Naive B cell (primary cell): Measurements from ENCODE around the gene SDK1. TPM values are rescaled to one million over a fixed set of nuclear protein-coding genes. Genes with fewer than 3 reads are reported as not detected.

Experiments
- ATAC-seq, 2 donors: fragments of 150-1000 bp; cut with Tn5 transposase; 2 replicates each; pipeline ENCODE4 v1.10.0; 2021; ENCODE audit warnings: low read depth in 2 of 2, mild to moderate bottlenecking in 2 of 2, moderate library complexity in 2 of 2
- DNase-seq: peaks from one replicate; pipeline ENCODE4 v3.0.0; 2022
- H3K27ac Mint-ChIP-seq, 6 donors: one replicate each; pipeline ENCODE4 v1.8.0; 2020 to 2022; ENCODE audit warnings: mild to moderate bottlenecking in 6 of 6, mixed read lengths in 6 of 6, moderate library complexity in 5 of 6, inconsistent platforms in 2 of 6
- H3K27me3 Mint-ChIP-seq, 3 donors: one replicate each; pipeline ENCODE4 v1.8.0; 2021 to 2022; ENCODE audit warnings: mixed read lengths in 3 of 3, mild to moderate bottlenecking in 1 of 3
- H3K36me3 Mint-ChIP-seq, 2 donors: one replicate each; pipeline ENCODE4 v1.8.0; 2020 to 2022; ENCODE audit warnings: mixed read lengths in 2 of 2, inconsistent platforms in 1 of 2, mild to moderate bottlenecking in 1 of 2
- H3K4me1 Mint-ChIP-seq, 3 donors: one replicate each; pipeline ENCODE4 v1.8.0; 2020 to 2022; ENCODE audit warnings: mixed read lengths in 3 of 3, inconsistent platforms in 1 of 3, mild to moderate bottlenecking in 1 of 3, moderate library complexity in 1 of 3
- H3K4me3 Mint-ChIP-seq, 8 donors: one replicate each; pipeline ENCODE4 v1.8.0; 2020 to 2022; ENCODE audit warnings: mild to moderate bottlenecking in 8 of 8, mixed read lengths in 8 of 8, moderate library complexity in 8 of 8, inconsistent platforms in 2 of 8
- H3K9me3 Mint-ChIP-seq, 7 donors: one replicate each; pipeline ENCODE4 v1.8.0; 2020 to 2022; ENCODE audit warnings: mixed read lengths in 7 of 7, mild to moderate bottlenecking in 5 of 7, inconsistent platforms in 2 of 7, moderate library complexity in 1 of 7
- polyA plus RNA-seq, 6 donors: library from polyadenylated mRNA; unstranded; fragments of 300-500 nt; fragmentation: Illumina TruSeq; gene quantifications; one replicate each; pipeline ENCODE4 v1.2.3, GENCODE V29; 2021; ENCODE audit warnings: low read depth in 6 of 6

Gene SDK1
- polyA plus RNA-seq, 6 donors from 2014 or later, result 0.15 to 0.60 (median 0.38) TPM; not detected in 2

DNA sequence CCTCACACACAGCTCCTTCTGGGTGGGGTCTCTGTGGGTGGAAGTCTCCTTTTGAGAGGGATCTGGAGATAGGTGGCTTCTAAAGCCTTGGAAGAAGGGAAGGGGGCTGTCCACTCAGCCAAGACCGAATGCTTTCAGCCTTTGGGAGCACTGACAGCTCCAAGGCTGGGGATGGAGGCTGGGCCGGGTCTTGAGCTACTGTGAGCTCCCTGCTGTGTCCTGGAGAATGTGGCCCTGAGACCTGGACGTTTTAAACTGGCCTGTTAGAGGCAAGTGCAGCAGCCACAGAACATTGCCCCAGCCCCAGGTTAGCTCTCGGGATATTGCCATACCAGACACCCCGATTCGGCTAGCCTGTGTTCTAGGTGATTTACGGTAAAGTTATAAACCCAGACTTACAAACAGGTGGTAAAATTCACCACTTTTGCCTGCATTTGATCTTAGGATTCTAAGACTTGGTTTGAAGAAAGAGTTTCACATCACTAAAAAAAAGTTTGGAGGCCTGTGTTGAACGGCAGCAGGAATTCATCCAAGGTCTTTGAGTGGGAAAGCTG lies 832.5 kb downstream of the SDK1 start:
- no peak overlapping the region for H3K27ac Mint-ChIP-seq
- ATAC-seq (no peak), DNase-seq (no peak)
- H3K9me3 Mint-ChIP-seq, result no peaks in the 10 kb centered on the region
- no peak overlapping the region for H3K4me3 Mint-ChIP-seq
- no peaks in the 10 kb centered on the region for H3K4me1 Mint-ChIP-seq
- H3K36me3 Mint-ChIP-seq, result no peaks in the 10 kb centered on the region
- no peaks in the 10 kb centered on the region for H3K27me3 Mint-ChIP-seq

GRCh38 chr7:4134204-4134603 lies 833.2 kb downstream of the SDK1 start:
- no peak overlapping the region for H3K4me3 Mint-ChIP-seq
- ATAC-seq (no peak), DNase-seq (no peak)
- no peaks in the 10 kb centered on the region for H3K4me1 Mint-ChIP-seq
- no peaks in the 10 kb centered on the region for H3K27me3 Mint-ChIP-seq
- no peaks in the 10 kb centered on the region for H3K9me3 Mint-ChIP-seq
- no peaks in the 10 kb centered on the region for H3K36me3 Mint-ChIP-seq
- peak overlapping the region in 1 of 6 donors; percentile 44 for H3K27ac Mint-ChIP-seq

GRCh38 chr7:4134631-4135030 lies 833.6 kb downstream of the SDK1 start:
- no peaks in the 10 kb centered on the region for H3K27me3 Mint-ChIP-seq
- no peak overlapping the region for H3K4me3 Mint-ChIP-seq
- no peaks in the 10 kb centered on the region for H3K9me3 Mint-ChIP-seq
- H3K36me3 Mint-ChIP-seq, result no peaks in the 10 kb centered on the region
- H3K4me1 Mint-ChIP-seq, result no peaks in the 10 kb centered on the region
- no peak overlapping the region for H3K27ac Mint-ChIP-seq
- ATAC-seq (no peak), DNase-seq (no peak)

DNA sequence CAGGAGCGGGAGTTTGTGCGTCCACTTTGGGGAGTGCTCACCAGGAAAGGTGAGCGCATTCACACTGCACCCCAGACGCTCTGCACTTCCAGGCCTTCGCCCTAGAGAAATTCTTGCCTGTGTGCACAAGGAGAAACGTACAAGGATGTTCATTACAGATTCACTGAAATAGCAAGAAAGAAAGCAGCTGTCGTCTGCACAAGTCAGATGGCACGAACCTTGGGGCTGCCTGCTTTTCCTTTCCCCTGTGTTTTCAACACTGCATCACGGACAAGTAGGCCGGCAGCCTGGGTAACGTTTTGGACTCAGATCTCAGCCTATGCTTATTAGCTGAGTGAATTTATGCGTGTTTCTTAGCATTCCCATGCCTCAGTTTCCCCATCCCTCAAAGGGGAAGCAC lies 834.2 kb downstream of the SDK1 start:
- no peaks in the 10 kb centered on the region for H3K27me3 Mint-ChIP-seq
- no peak overlapping the region for H3K27ac Mint-ChIP-seq
- no peak for ATAC-seq

GRCh38 chr7:4136036-4136435 lies 835.0 kb downstream of the SDK1 start:
- DNase-seq, result no peak
- peaks cover 0 to 1% (median 0%) of the 10 kb centered on the region in 3 donors for H3K4me1 Mint-ChIP-seq
- no peaks in the 10 kb centered on the region for H3K36me3 Mint-ChIP-seq
- H3K4me3 Mint-ChIP-seq, result no peak overlapping the region
- ATAC-seq, result no peak
- H3K9me3 Mint-ChIP-seq, result no peaks in the 10 kb centered on the region
- H3K27ac Mint-ChIP-seq, result no peak overlapping the region
- no peaks in the 10 kb centered on the region for H3K27me3 Mint-ChIP-seq

More for the DNA sequence above, 834.2 kb downstream of the SDK1 start:
- H3K9me3 Mint-ChIP-seq, result no peaks in the 10 kb centered on the region
- H3K4me1 Mint-ChIP-seq, result no peaks in the 10 kb centered on the region
- H3K4me3 Mint-ChIP-seq, result no peak overlapping the region
- H3K36me3 Mint-ChIP-seq, result no peaks in the 10 kb centered on the region
- DNase-seq, result no peak

DNA sequence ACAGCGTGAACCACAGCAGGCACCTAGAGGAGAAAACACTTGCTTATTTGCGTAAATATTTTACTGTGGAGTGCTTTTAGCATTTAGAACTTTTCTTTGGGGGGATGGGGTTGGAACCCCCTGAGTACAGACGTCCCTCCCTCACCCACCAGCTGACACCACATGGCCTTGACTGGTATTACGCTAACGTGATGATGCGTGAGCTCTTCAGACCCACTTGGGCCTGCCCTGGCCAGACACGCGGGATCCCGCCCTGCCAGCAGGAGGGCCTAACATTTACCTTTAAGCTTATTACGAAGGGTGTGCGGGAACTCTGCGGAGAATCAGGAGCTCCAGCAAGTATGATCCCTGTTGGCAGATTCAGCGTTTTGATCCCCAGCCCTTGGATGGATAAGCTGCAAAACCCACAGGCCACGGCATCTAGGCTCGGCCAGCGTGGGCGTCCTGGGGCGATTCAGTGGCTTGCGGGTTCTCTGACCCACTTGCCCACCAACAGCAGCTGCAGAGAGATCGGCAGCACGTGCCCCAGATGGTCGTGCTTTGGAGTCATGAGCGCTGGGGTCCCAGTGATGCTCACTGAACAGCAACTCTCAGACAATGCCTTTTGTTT lies 835.6 kb downstream of the SDK1 start:
- no peaks in the 10 kb centered on the region for H3K27me3 Mint-ChIP-seq

DNA sequence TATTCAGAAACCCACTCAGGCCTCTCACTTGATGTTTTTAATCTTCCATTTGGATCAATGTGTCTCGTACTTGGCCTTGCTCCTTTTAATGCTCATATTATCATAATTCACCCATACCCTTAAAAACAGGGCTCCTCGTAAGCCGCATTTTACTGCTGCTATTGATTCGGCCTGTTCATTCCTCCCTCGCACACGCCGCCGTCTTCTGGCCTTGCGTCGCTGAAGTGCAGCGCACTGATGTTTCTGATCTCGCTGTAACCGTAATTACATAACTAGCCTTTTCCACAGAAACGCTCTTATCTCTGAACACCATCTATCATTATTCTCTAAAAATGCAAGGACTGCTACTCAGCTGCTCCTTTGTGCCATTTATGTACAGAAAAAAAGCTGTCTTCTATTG lies 836.5 kb downstream of the SDK1 start:
- peaks cover 0 to 1% (median under 1%) of the 10 kb centered on the region in 3 donors for H3K27me3 Mint-ChIP-seq

More for the DNA sequence above, 835.6 kb downstream of the SDK1 start:
- H3K9me3 Mint-ChIP-seq, result no peaks in the 10 kb centered on the region
- DNase-seq, result no peak
- no peak overlapping the region for H3K27ac Mint-ChIP-seq
- ATAC-seq, result no peak
- H3K4me1 Mint-ChIP-seq, result peaks cover 0 to 1% (median 0%) of the 10 kb centered on the region in 3 donors
- H3K4me3 Mint-ChIP-seq, result no peak overlapping the region
- no peaks in the 10 kb centered on the region for H3K36me3 Mint-ChIP-seq

GRCh38 chr7:4138866-4139265 lies 837.8 kb downstream of the SDK1 start:
- no peaks in the 10 kb centered on the region for H3K9me3 Mint-ChIP-seq
- H3K27ac Mint-ChIP-seq, result peak overlapping the region in 1 of 6 donors; percentile 67
- H3K36me3 Mint-ChIP-seq, result no peaks in the 10 kb centered on the region
- peaks cover 3 to 14% (median 12%) of the 10 kb centered on the region in 3 donors for H3K27me3 Mint-ChIP-seq
- ATAC-seq (no peak), DNase-seq (no peak)
- no peak overlapping the region for H3K4me3 Mint-ChIP-seq
- H3K4me1 Mint-ChIP-seq, result peaks cover 0 to 1% (median 0%) of the 10 kb centered on the region in 3 donors

More for the DNA sequence above, 836.5 kb downstream of the SDK1 start:
- DNase-seq (no peak), ATAC-seq (no peak)
- H3K4me3 Mint-ChIP-seq, result no peak overlapping the region
- no peaks in the 10 kb centered on the region for H3K36me3 Mint-ChIP-seq
- peaks cover 0 to 1% (median 0%) of the 10 kb centered on the region in 3 donors for H3K4me1 Mint-ChIP-seq
- H3K9me3 Mint-ChIP-seq, result no peaks in the 10 kb centered on the region
- H3K27ac Mint-ChIP-seq, result no peak overlapping the region

DNA sequence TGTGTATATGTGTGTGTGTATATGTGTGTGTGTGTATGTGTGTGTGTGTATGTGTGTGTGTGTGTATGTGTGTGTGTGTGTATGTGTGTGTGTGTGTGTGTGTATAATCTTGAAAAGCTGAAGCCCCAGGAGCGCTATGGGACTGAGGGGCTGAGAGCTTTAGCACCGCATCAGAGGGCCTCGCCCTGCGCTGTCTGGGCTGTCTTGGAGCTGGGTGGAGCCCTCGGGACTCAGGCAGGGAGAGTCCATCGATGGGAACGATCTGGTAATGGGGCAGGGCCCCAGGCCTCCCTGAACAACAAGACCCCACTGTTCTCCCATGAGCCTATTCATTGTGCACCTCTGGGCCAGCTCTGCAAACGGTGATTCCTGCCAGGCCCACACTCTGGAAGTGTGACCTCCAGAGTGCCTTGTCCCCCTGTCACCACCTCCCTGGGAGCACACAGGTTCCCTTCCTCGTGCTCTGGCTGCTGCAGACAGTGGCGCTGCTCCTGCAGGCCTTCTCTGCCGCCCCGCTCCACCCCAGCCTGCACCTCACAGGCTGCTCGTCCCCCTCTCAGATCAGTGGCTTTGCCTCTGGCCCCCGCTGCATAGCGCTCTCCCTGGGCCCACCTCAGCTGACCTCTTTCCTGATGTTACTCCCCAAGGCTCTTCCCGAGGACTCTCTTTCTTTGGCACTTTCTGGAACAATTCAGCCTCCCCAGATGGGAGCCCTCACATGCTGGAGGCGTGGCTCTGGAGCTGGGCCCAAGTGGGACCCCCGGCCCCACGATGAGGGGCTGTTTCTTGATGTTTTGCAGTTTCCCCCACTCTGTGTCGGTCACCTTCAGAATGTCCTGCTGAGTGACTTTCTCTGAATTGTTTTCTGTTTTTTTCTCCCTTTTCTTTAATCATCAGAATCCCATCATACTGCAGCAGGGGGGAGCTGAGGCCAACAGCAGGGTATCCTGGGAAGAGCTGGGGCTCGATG lies 838.9 kb downstream of the SDK1 start:
- DNase-seq (no peak), ATAC-seq (no peak)
- H3K9me3 Mint-ChIP-seq, result no peaks in the 10 kb centered on the region
- H3K36me3 Mint-ChIP-seq, result no peaks in the 10 kb centered on the region
- H3K27me3 Mint-ChIP-seq, result peaks cover 3 to 25% (median 23%) of the 10 kb centered on the region in 3 donors
- peak overlapping the region in 1 of 8 donors; percentile 52 for H3K4me3 Mint-ChIP-seq
- peak overlapping the region in 2 of 6 donors; percentile 4 to 53 for H3K27ac Mint-ChIP-seq
- H3K4me1 Mint-ChIP-seq, result peaks cover 3 to 8% (median 7%) of the 10 kb centered on the region in 3 donors

GRCh38 chr7:4140933-4141332 lies 839.9 kb downstream of the SDK1 start:
- Mint-ChIP-seq H3K27ac (no peak overlapping the region), H3K4me1 (peaks cover 3 to 12% (median 10%) of the 10 kb centered on the region in 3 donors), H3K27me3 (peaks cover 4 to 32% (median 29%) of the 10 kb centered on the region in 3 donors), H3K36me3 (no peaks in the 10 kb centered on the region), H3K9me3 (no peaks in the 10 kb centered on the region), H3K4me3 (no peak overlapping the region)
- no peak for DNase-seq
- ATAC-seq, result no peak

GRCh38 chr7:4143006-4143405 lies 842.0 kb downstream of the SDK1 start:
- Mint-ChIP-seq H3K27ac (no peak overlapping the region), H3K9me3 (peaks cover 0 to 3% (median 0%) of the 10 kb centered on the region in 7 donors), H3K27me3 (peaks cover 11 to 42% (median 29%) of the 10 kb centered on the region in 3 donors), H3K4me1 (peaks cover 7 to 19% (median 10%) of the 10 kb centered on the region in 3 donors), H3K4me3 (peak overlapping the region in 1 of 8 donors; percentile 35), H3K36me3 (no peaks in the 10 kb centered on the region)
- ATAC-seq, result no peak
- DNase-seq, result no peak

GRCh38 chr7:4143511-4144171 lies 842.6 kb downstream of the SDK1 start:
- Mint-ChIP-seq H3K4me1 (peaks cover 7 to 19% (median 10%) of the 10 kb centered on the region in 3 donors), H3K4me3 (no peak overlapping the region), H3K36me3 (no peaks in the 10 kb centered on the region), H3K27ac (no peak overlapping the region), H3K9me3 (peaks cover 0 to 3% (median 0%) of the 10 kb centered on the region in 7 donors), H3K27me3 (peaks cover 11 to 42% (median 29%) of the 10 kb centered on the region in 3 donors)
- DNase-seq (no peak), ATAC-seq (no peak)

DNA sequence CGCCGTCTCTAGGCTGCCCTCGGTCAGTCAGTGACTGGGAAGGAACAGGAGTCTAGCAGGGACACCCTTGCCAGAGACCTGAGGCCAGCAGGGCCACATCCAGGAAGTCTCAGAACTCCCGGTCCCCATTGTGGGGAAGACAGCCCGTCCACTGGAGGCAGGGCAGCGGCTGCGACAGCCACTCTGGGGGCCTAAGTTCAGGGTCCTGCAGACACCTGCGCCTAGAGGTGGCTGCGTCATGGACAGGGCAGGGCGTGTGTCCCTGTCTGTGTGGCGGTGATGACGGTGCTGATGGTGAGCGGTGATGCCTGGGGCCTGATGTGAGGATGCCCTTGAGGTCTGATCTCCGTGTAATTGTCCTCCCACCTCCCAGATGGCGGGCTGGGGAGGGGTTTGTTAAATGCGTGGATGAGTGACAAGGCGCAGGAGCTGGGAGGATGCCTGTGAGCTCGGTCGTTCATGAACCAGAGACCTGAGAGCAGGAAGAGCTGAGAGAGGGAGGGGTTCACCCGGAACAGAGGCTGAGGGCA lies 843.2 kb downstream of the SDK1 start:
- DNase-seq (no peak), ATAC-seq (no peak)
- H3K27ac Mint-ChIP-seq, result peak overlapping the region in 2 of 6 donors; percentile 60 to 86
- H3K27me3 Mint-ChIP-seq, result peaks cover 11 to 42% (median 29%) of the 10 kb centered on the region in 3 donors
- H3K9me3 Mint-ChIP-seq, result peaks cover 0 to 3% (median 0%) of the 10 kb centered on the region in 7 donors
- no peak overlapping the region for H3K4me3 Mint-ChIP-seq
- H3K36me3 Mint-ChIP-seq, result no peaks in the 10 kb centered on the region
- peaks cover 7 to 19% (median 10%) of the 10 kb centered on the region in 3 donors for H3K4me1 Mint-ChIP-seq
